Endodermal cell (in vitro differentiated cells): Measurements from ENCODE around the gene MYLK3. TPM values are rescaled to one million over a fixed set of nuclear protein-coding genes. Genes with fewer than 3 reads are reported as not detected.

Experiments
- DNase-seq: peaks from one replicate; pipeline ENCODE4 v3.0.0-alpha.2; 2017
- H3K27ac ChIP-seq: 2 replicates; pipeline ENCODE4 v1.5.1; 2013; ENCODE audit warnings: mild to moderate bottlenecking, low read depth, low read length, moderate library complexity
- H3K27me3 ChIP-seq: 2 replicates; pipeline ENCODE4 v1.6.1; 2013; ENCODE audit warnings: mild to moderate bottlenecking, low read length, moderate library complexity; ENCODE audit not compliant: insufficient read depth, control insufficient read depth, poor library complexity, severe bottlenecking
- H3K36me3 ChIP-seq: 2 replicates; pipeline ENCODE4 v1.7.0; 2013; ENCODE audit warnings: mild to moderate bottlenecking, low read length, moderate library complexity; ENCODE audit not compliant: control insufficient read depth, insufficient read depth
- H3K4me1 ChIP-seq: one replicate; pipeline ENCODE4 v1.7.0; 2013; ENCODE audit warnings: low read length; ENCODE audit not compliant: control insufficient read depth, insufficient read depth
- H3K4me3 ChIP-seq: 2 replicates; pipeline ENCODE4 v1.5.1; 2013; ENCODE audit warnings: mild to moderate bottlenecking, low read length, moderate library complexity
- H3K9ac ChIP-seq: 2 replicates; pipeline ENCODE4 v1.6.1; 2013; ENCODE audit warnings: mild to moderate bottlenecking, low read length, moderate library complexity; ENCODE audit not compliant: poor library complexity, severe bottlenecking; ENCODE audit errors: extremely low read depth
- H3K9me3 ChIP-seq: 2 replicates; pipeline ENCODE4 v1.6.1; 2013; ENCODE audit warnings: mild to moderate bottlenecking, low read length, moderate library complexity; ENCODE audit not compliant: control insufficient read depth
- H3K27ac Mint-ChIP-seq: 2 replicates; pipeline ENCODE4 v1.8.0; 2020; ENCODE audit warnings: mixed read lengths
- H3K27me3 Mint-ChIP-seq: 2 replicates; pipeline ENCODE4 v1.8.0; 2021; ENCODE audit warnings: mild to moderate bottlenecking, mixed read lengths; ENCODE audit not compliant: insufficient read depth
- H3K36me3 Mint-ChIP-seq: 2 replicates; pipeline ENCODE4 v1.8.0; 2020; ENCODE audit warnings: low read depth, mixed read lengths
- H3K4me1 Mint-ChIP-seq: 2 replicates; pipeline ENCODE4 v1.8.0; 2020; ENCODE audit warnings: mixed read lengths
- H3K4me3 Mint-ChIP-seq: 2 replicates; pipeline ENCODE4 v1.8.0; 2020; ENCODE audit warnings: mild to moderate bottlenecking, moderate library complexity, mixed read lengths
- H3K9me3 Mint-ChIP-seq: 2 replicates; pipeline ENCODE4 v1.8.0; 2020; ENCODE audit warnings: mild to moderate bottlenecking, mixed read lengths
- WGBS, 2 experiments: methylation state at CpG; one replicate each; pipeline versions ENCODE4 v1.1.5 to v1.1.7; 2013; ENCODE audit warnings: missing lambda C conversion rate in 2 of 2, mixed read lengths in 1 of 2; ENCODE audit not compliant: insufficient coverage in 1 of 2, insufficient read length in 1 of 2; 5-methylcytosine and 5-hydroxymethylcytosine counted together
- total RNA-seq, 2 donors: library from RNA; stranded (reverse); fragmentation: NEBNext Ultra II Directional in 1 of 2; extraction: Animal tissue kit (Norgen Biotek cat#: 25700) in 1 of 2; gene quantifications; 2 replicates in 1 of 2; 3 replicates in 1 of 2; pipeline ENCODE4 v1.2.1, GENCODE V29; 2021
- TF ChIP-seq, protein P1 (sequence below): fragments of 200-600 bp; sonication (generic); conservative IDR thresholded peaks from 2 replicates; pipeline ENCODE4 v1.5.0; 2021; ENCODE audit warnings: antibody characterized with exemption, mild to moderate bottlenecking

Gene MYLK3
- total RNA-seq, 2 donors from 2014 or later: 2.3 to 4.0 TPM

DNA sequence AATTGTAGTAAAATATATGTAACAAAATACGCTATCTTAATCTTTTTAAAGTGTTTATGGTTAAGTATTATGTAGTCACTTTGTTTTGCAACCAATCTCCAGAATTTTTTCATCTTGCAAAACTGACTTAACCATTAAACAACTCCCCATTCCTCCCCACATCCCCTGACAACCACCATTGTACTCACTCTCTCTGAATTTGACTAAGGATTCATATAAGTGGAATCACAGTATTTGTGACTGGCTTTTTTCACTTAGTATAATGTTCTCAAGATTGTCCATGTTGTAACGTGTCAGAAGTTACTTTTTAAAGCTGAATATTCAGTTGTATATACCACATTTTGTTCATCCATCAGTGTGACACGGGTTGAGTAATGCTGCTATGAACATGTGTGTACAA is 48.1 kb downstream of the MYLK3 start:
- TF ChIP-seq, protein P1, sequence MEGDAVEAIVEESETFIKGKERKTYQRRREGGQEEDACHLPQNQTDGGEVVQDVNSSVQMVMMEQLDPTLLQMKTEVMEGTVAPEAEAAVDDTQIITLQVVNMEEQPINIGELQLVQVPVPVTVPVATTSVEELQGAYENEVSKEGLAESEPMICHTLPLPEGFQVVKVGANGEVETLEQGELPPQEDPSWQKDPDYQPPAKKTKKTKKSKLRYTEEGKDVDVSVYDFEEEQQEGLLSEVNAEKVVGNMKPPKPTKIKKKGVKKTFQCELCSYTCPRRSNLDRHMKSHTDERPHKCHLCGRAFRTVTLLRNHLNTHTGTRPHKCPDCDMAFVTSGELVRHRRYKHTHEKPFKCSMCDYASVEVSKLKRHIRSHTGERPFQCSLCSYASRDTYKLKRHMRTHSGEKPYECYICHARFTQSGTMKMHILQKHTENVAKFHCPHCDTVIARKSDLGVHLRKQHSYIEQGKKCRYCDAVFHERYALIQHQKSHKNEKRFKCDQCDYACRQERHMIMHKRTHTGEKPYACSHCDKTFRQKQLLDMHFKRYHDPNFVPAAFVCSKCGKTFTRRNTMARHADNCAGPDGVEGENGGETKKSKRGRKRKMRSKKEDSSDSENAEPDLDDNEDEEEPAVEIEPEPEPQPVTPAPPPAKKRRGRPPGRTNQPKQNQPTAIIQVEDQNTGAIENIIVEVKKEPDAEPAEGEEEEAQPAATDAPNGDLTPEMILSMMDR: no peak
- no peak overlapping the region for H3K27ac Mint-ChIP-seq
- Histone ChIP-seq H3K9me3 (no peaks in the 10 kb centered on the region), H3K27ac (no peak overlapping the region), H3K36me3 (peaks cover 66% of the 10 kb centered on the region), H3K27me3 (no peaks in the 10 kb centered on the region), H3K4me3 (no peak overlapping the region), H3K9ac (no peak overlapping the region), H3K4me1 (no peaks in the 10 kb centered on the region)
- 96 to 100% methylated on average over 2 of the region's 3 CpGs for WGBS, 2 experiments
- H3K27me3 Mint-ChIP-seq: no peaks in the 10 kb centered on the region
- DNase-seq: no peak
- H3K9me3 Mint-ChIP-seq: no peaks in the 10 kb centered on the region
- no peaks in the 10 kb centered on the region for H3K4me1 Mint-ChIP-seq
- H3K4me3 Mint-ChIP-seq: no peak overlapping the region
- peaks cover 59% of the 10 kb centered on the region for H3K36me3 Mint-ChIP-seq

DNA sequence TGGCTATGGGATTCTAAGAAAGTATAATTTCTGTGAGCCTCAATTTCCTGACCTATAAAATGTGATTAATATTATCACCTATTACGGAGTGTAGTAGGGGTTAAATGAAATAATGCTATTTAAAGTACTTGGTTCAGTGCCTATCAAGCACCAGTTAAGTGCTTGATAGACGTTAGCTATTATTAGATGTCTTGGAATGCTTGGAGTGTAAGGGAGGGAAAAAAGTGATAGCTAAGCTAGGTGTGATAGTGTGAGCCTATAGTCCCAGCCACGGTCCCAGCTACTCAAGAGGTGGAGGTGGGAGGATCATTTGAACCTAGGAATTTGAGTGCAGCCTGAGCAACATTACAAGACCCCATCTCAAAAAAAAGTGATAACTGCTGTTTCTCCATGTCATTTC is 51.2 kb downstream of the MYLK3 start:
- no peak overlapping the region for H3K9ac ChIP-seq
- Mint-ChIP-seq H3K9me3 (no peaks in the 10 kb centered on the region), H3K27me3 (no peaks in the 10 kb centered on the region), H3K4me3 (no peak overlapping the region), H3K4me1 (peaks cover 8% of the 10 kb centered on the region), H3K27ac (no peak overlapping the region), H3K36me3 (peaks cover 74% of the 10 kb centered on the region)
- H3K9me3 ChIP-seq: no peaks in the 10 kb centered on the region
- DNase-seq: no peak
- H3K27ac ChIP-seq: no peak overlapping the region
- H3K27me3 ChIP-seq: no peaks in the 10 kb centered on the region
- TF ChIP-seq, protein P1: no peak
- H3K4me1 ChIP-seq: peaks cover 5% of the 10 kb centered on the region
- peaks cover 82% of the 10 kb centered on the region for H3K36me3 ChIP-seq
- 96 to 100% methylated on average over 1 to 3 of the region's 3 CpGs for WGBS, 2 experiments
- no peak overlapping the region for H3K4me3 ChIP-seq

DNA sequence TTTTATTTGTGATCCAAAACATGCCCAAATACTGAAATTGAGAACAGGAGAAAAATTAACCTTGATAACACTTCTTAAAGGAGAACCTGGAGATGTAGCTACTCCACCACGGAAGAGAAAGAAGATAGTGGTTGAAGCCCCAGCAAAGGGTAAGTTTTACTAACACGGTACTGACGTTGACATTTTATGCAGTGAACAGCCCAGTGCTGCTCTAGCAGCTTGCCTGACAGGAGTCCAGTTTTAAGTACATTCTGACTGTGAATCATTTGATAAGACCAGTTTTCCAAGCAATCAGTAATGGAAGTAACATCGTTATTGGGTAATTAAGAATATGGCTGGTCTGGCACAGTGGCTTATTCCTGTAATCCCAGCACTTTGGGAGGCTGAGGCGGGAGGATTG is 52.2 kb downstream of the MYLK3 start:
- Mint-ChIP-seq H3K4me3 (no peak overlapping the region), H3K9me3 (no peaks in the 10 kb centered on the region), H3K27me3 (no peaks in the 10 kb centered on the region), H3K36me3 (peaks cover 79% of the 10 kb centered on the region), H3K27ac (no peak overlapping the region), H3K4me1 (peaks cover 8% of the 10 kb centered on the region)
- Histone ChIP-seq H3K27me3 (no peaks in the 10 kb centered on the region), H3K27ac (no peak overlapping the region), H3K4me1 (peaks cover 10% of the 10 kb centered on the region), H3K9ac (no peak overlapping the region), H3K4me3 (no peak overlapping the region), H3K36me3 (peaks cover 89% of the 10 kb centered on the region), H3K9me3 (no peaks in the 10 kb centered on the region)
- TF ChIP-seq, protein P1: no peak
- WGBS, 2 experiments: 89 to 92% methylated on average over 5 of the region's 5 CpGs
- no peak for DNase-seq
